ENCODE measurements around the gene ARL8A.
A peak's percentile ranks its signal among the peaks of the same experiment; 100 is the strongest.
"Not testable (repeated sequence)": the region's sequence is repeated elsewhere in the genome, so short reads cannot be mapped to it uniquely, and the experiment has no call there.

ARL8A gene

GRCh38 chr1:202126426-202126825, 18.1 kb downstream of the ARL8A start:
- Histone ChIP-seq H3K9ac (ENCODE audit: low read length) (no peak overlapping the region), H3K4me3 (ENCODE audit: low read length) (no peak overlapping the region), H3K36me3 (ENCODE audit: control insufficient read depth, insufficient read depth, low read length) (no peaks in the 10 kb centered on the region), H3K27me3 (ENCODE audit: control insufficient read depth, insufficient read depth, low read length) (no peaks in the 10 kb centered on the region), H3K4me1 (ENCODE audit: control insufficient read depth, insufficient read depth, low read length) (peaks cover 12% of the 10 kb centered on the region), H3K9me3 (ENCODE audit: control insufficient read depth, low read length) (no peaks in the 10 kb centered on the region)

GRCh38 chr1:202125611-202126010, 18.9 kb downstream of the ARL8A start:
- no peaks in the 10 kb centered on the region for H3K9me3 ChIP-seq (ENCODE audit: control insufficient read depth, low read length)
- no peak overlapping the region for H3K9ac ChIP-seq (ENCODE audit: low read length)
- peaks cover 12% of the 10 kb centered on the region for H3K4me1 ChIP-seq (ENCODE audit: control insufficient read depth, insufficient read depth, low read length)
- no peak overlapping the region for H3K4me3 ChIP-seq (ENCODE audit: low read length)
- no peaks in the 10 kb centered on the region for H3K36me3 ChIP-seq (ENCODE audit: control insufficient read depth, insufficient read depth, low read length)
- no peaks in the 10 kb centered on the region for H3K27me3 ChIP-seq (ENCODE audit: control insufficient read depth, insufficient read depth, low read length)

DNA sequence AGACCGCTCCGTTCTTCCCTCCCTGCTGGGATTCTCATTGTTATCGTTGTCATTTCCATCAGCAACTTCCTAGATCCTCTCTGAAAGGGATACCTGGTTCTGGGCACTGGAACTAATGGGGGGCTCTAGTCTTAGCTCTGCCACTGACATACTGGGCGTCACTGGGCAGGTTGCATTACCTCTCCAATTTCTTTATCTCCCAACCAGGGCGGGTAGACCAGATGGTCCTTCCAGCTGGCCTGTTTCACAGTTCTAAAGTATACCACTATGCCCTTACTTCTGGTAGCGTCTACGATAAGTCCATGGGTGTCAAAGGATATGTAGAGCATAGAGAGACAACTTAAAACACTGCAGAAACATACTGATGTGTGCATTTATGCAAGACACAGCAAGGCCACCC, 20.4 kb downstream of the ARL8A start:
- Histone ChIP-seq H3K36me3 (ENCODE audit: control insufficient read depth, insufficient read depth, low read length) (no peaks in the 10 kb centered on the region), H3K9me3 (ENCODE audit: control insufficient read depth, low read length) (no peaks in the 10 kb centered on the region), H3K4me3 (ENCODE audit: low read length) (no peak overlapping the region), H3K9ac (ENCODE audit: low read length) (no peak overlapping the region), H3K27me3 (ENCODE audit: control insufficient read depth, insufficient read depth, low read length) (no peaks in the 10 kb centered on the region), H3K4me1 (ENCODE audit: control insufficient read depth, insufficient read depth, low read length) (peaks cover 3% of the 10 kb centered on the region)

GRCh38 chr1:202123336-202123813, 21.2 kb downstream of the ARL8A start:
- no peaks in the 10 kb centered on the region for H3K9me3 ChIP-seq (ENCODE audit: control insufficient read depth, low read length)
- no peak overlapping the region for H3K9ac ChIP-seq (ENCODE audit: low read length)
- H3K4me3 ChIP-seq (ENCODE audit: low read length), result no peak overlapping the region
- no peaks in the 10 kb centered on the region for H3K36me3 ChIP-seq (ENCODE audit: control insufficient read depth, insufficient read depth, low read length)
- peaks cover 6% of the 10 kb centered on the region for H3K4me1 ChIP-seq (ENCODE audit: control insufficient read depth, insufficient read depth, low read length)
- H3K27me3 ChIP-seq (ENCODE audit: control insufficient read depth, insufficient read depth, low read length), result no peaks in the 10 kb centered on the region

DNA sequence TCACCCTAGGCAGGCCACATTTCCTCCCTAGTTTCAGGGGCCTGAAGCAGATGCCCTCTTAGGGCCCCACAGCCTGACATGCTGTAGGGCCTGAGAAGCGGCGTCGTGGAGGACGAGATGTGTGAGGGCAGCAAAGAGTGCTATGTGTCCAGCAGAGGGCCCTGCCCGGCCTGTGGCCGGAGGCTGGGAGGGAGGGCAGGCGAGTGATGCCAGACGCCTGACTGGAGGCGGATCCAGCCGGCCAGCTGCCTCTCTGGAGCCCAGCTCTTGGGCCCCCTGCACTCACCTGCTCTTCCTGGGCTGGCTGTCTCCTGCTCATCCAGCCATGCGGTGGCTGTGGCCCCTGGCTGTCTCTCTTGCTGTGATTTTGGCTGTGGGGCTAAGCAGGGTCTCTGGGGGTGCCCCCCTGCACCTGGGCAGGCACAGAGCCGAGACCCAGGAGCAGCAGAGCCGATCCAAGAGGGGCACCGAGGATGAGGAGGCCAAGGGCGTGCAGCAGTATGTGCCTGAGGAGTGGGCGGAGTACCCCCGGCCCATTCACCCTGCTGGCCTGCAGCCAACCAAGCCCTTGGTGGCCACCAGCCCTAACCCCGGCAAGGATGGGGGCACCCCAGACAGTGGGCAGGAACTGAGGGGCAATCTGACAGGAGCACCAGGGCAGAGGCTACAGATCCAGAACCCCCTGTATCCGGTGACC, 21.8 kb downstream of the ARL8A start, which contains the start of gene GPR37L1:
GPR37L1 (plus strand) TSS at position 279 of the 697 bp plus-strand sequence; CDS start at position 326, 47 bp downstream.
- H3K36me3 ChIP-seq (ENCODE audit: control insufficient read depth, insufficient read depth, low read length), result no peaks in the 10 kb centered on the region
- H3K4me3 ChIP-seq (ENCODE audit: low read length), result no peak within 1 kb of the TSS
- H3K27me3 ChIP-seq (ENCODE audit: control insufficient read depth, insufficient read depth, low read length), result no peaks in the 10 kb centered on the region
- H3K9ac ChIP-seq (ENCODE audit: low read length), result no peak within 1 kb of the TSS
- no peaks in the 10 kb centered on the region for H3K9me3 ChIP-seq (ENCODE audit: control insufficient read depth, low read length)
- H3K4me1 ChIP-seq (ENCODE audit: control insufficient read depth, insufficient read depth, low read length), result peaks cover 12% of the 10 kb centered on the region

- H3K36me3 ChIP-seq (ENCODE audit: control insufficient read depth, insufficient read depth, low read length), result no peaks in the 10 kb centered on the region
- no peak overlapping the region for H3K9ac ChIP-seq (ENCODE audit: low read length)
- H3K9me3 ChIP-seq (ENCODE audit: control insufficient read depth, low read length), result no peaks in the 10 kb centered on the region
- peaks cover 13% of the 10 kb centered on the region for H3K4me1 ChIP-seq (ENCODE audit: control insufficient read depth, insufficient read depth, low read length)
- H3K27me3 ChIP-seq (ENCODE audit: control insufficient read depth, insufficient read depth, low read length), result no peaks in the 10 kb centered on the region
- H3K4me3 ChIP-seq (ENCODE audit: low read length), result no peak overlapping the region
Measured at GRCh38 chr1:202121006-202121405, 23.5 kb downstream of the ARL8A start.

DNA sequence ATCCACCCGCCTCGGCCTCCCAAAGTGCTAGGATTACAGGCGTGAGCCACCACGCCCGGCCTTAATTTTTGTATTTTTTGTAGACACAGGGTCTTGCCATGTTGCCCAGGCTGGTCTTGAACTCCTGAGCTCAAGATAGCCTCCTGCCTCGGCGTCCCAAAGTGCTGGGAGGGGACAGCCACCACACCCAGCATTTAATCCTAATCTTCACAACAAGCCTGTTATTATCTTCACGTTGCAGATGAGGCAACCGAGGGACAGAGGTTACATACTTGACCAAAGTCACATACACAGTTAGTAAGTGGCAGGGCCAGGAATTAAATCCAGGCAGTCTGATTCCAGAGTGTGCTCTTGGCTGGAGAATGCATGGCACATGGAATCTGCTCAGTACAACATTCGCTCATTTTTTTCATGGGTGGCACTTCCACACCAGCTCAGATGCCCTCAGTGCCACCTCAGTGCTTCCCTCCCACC, 26.6 kb downstream of the ARL8A start:
- no peak overlapping the region for H3K4me3 ChIP-seq (ENCODE audit: low read length)
- peak overlapping the region; percentile 20 for H3K9ac ChIP-seq (ENCODE audit: low read length)
- H3K36me3 ChIP-seq (ENCODE audit: control insufficient read depth, insufficient read depth, low read length), result no peaks in the 10 kb centered on the region
- H3K4me1 ChIP-seq (ENCODE audit: control insufficient read depth, insufficient read depth, low read length), result peaks cover 29% of the 10 kb centered on the region
- no peaks in the 10 kb centered on the region for H3K27me3 ChIP-seq (ENCODE audit: control insufficient read depth, insufficient read depth, low read length)
- H3K9me3 ChIP-seq (ENCODE audit: control insufficient read depth, low read length), result no peaks in the 10 kb centered on the region

- Histone ChIP-seq H3K4me1 (ENCODE audit: control insufficient read depth, insufficient read depth, low read length) (peaks cover 32% of the 10 kb centered on the region), H3K9ac (ENCODE audit: low read length) (no peak overlapping the region), H3K9me3 (ENCODE audit: control insufficient read depth, low read length) (no peaks in the 10 kb centered on the region), H3K27me3 (ENCODE audit: control insufficient read depth, insufficient read depth, low read length) (no peaks in the 10 kb centered on the region), H3K36me3 (ENCODE audit: control insufficient read depth, insufficient read depth, low read length) (no peaks in the 10 kb centered on the region), H3K4me3 (ENCODE audit: low read length) (no peak overlapping the region)
Measured at GRCh38 chr1:202116287-202116686, 28.2 kb downstream of the ARL8A start.

DNA sequence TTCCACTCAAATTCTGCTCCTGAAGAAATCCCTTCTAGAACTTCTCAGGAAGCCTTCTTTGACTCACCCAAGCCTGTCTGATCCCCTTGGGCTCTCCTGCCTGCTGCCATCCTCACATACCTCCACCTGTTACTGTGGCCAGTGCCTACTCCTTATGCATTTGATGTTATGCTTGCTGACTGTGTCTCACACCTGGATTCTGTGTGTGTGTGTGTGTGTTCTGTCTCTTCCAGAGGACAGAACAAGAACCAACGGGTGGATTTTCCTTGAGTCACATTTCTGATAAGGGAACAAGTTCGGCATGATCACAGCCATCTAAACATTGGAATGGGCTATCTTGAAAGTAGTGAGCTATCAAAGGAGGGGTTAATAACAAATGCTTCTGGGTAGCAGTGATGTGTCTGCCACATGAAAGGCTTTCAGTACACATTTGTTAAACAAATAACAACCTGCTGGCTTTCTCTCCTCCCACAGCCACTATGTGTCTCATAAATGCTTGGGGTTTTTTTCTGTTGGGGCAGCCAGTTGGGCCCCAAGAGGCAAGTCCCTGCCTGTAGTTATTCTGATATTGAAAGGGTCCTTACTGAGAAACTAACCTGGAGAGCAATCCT, 30.7 kb downstream of the ARL8A start:
- H3K4me1 ChIP-seq (ENCODE audit: control insufficient read depth, insufficient read depth, low read length), result peaks cover 43% of the 10 kb centered on the region
- H3K36me3 ChIP-seq (ENCODE audit: control insufficient read depth, insufficient read depth, low read length), result no peaks in the 10 kb centered on the region
- H3K4me3 ChIP-seq (ENCODE audit: low read length), result no peak overlapping the region
- H3K9me3 ChIP-seq (ENCODE audit: control insufficient read depth, low read length), result no peaks in the 10 kb centered on the region
- no peaks in the 10 kb centered on the region for H3K27me3 ChIP-seq (ENCODE audit: control insufficient read depth, insufficient read depth, low read length)
- peak overlapping the region; percentile 58 for H3K9ac ChIP-seq (ENCODE audit: low read length)

- Histone ChIP-seq H3K9ac (ENCODE audit: low read length) (peak overlapping the region; percentile 58), H3K4me1 (ENCODE audit: control insufficient read depth, insufficient read depth, low read length) (peaks cover 43% of the 10 kb centered on the region), H3K27me3 (ENCODE audit: control insufficient read depth, insufficient read depth, low read length) (no peaks in the 10 kb centered on the region), H3K36me3 (ENCODE audit: control insufficient read depth, insufficient read depth, low read length) (no peaks in the 10 kb centered on the region), H3K4me3 (ENCODE audit: low read length) (no peak overlapping the region), H3K9me3 (ENCODE audit: control insufficient read depth, low read length) (no peaks in the 10 kb centered on the region)
Measured at GRCh38 chr1:202112859-202113689, 31.5 kb downstream of the ARL8A start.

GRCh38 chr1:202111589-202111988, 32.9 kb downstream of the ARL8A start:
- not testable (repeated sequence) for H3K9ac ChIP-seq (ENCODE audit: low read length); H3K36me3 ChIP-seq (ENCODE audit: control insufficient read depth, insufficient read depth, low read length); H3K27me3 ChIP-seq (ENCODE audit: control insufficient read depth, insufficient read depth, low read length); H3K4me3 ChIP-seq (ENCODE audit: low read length); H3K9me3 ChIP-seq (ENCODE audit: control insufficient read depth, low read length)
- H3K4me1 ChIP-seq (ENCODE audit: control insufficient read depth, insufficient read depth, low read length), result peaks cover 54% of the 10 kb centered on the region

- H3K27me3 ChIP-seq (ENCODE audit: control insufficient read depth, insufficient read depth, low read length), result no peaks in the 10 kb centered on the region
- H3K36me3 ChIP-seq (ENCODE audit: control insufficient read depth, insufficient read depth, low read length), result no peaks in the 10 kb centered on the region
- peaks cover 60% of the 10 kb centered on the region for H3K4me1 ChIP-seq (ENCODE audit: control insufficient read depth, insufficient read depth, low read length)
- H3K4me3 ChIP-seq (ENCODE audit: low read length), result no peak overlapping the region
- no peak overlapping the region for H3K9ac ChIP-seq (ENCODE audit: low read length)
- no peaks in the 10 kb centered on the region for H3K9me3 ChIP-seq (ENCODE audit: control insufficient read depth, low read length)
Measured at GRCh38 chr1:202110977-202111376, 33.6 kb downstream of the ARL8A start.
